Gastrocnemius medialis (tissue), 4 donors: Measurements from ENCODE around the gene ZG16B.

ENCODE experiments used
- CTCF ChIP-seq, 5 experiments: fragments of 450-650 bp in 3 of 5; fragments of 200-600 bp in 2 of 5; sonication (generic) in 2 of 5; IDR thresholded peaks in 4 of 5; conservative IDR thresholded peaks in 1 of 5; 1 replicate in 4 of 5; 2 replicates in 1 of 5; pipeline ENCODE4 v1.5.1; 2016 to 2019; ENCODE audit warnings: antibody characterized with exemption in 5 of 5, mild to moderate bottlenecking in 3 of 5, moderate library complexity in 3 of 5
- POLR2A ChIP-seq, 2 donors: fragments of 450-650 bp; IDR thresholded peaks; one replicate each; pipeline ENCODE4 v1.6.1; 2017; ENCODE audit warnings: antibody characterized with exemption in 2 of 2, mild to moderate bottlenecking in 2 of 2, moderate library complexity in 2 of 2

DNA sequence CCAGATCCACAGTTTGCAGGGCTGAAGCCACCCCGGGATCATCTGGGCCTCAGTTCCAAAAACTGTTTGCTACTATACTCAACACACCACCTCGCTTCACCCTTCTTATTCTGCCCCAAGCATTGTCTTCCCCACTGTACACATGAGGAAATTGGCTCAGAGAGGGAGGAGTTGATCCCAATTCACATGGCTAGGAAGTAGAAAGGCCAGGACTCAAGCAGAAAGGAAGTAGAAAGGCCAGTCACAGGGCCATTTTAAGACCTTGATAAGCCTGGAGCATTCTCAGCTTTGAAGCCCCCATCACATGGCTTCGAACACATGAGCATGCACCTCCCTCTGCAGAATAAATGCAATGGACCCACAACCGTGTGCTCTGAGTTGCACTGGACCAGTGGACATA is 35.5 kb downstream of the ZG16B start:
- TF ChIP-seq CTCF (IDR thresholded peaks at IDR 0.05 in 4 of 5, conservative IDR thresholded peaks at IDR 0.05 in 1 of 5) (no peak), POLR2A (IDR thresholded peaks at IDR 0.05) (no peak)
